H4 (cell line): Measurements from ENCODE around the gene LRRC32. TPM values are rescaled to one million over a fixed set of nuclear protein-coding genes. Genes with fewer than 3 reads are reported as not detected.
"Not testable (repeated sequence)": the region's sequence is repeated elsewhere in the genome, so short reads cannot be mapped to it uniquely, and the experiment has no call there.

Experiments used
- DNase-seq: peaks from one replicate; pipeline ENCODE4 v3.0.0-alpha.2; 2015; ENCODE audit warnings: low spot score
- total RNA-seq: library from RNA; depleted of rRNA; stranded (reverse); fragments of >200 nt; shearing (Covaris generic); gene quantifications from 2 replicates; pipeline ENCODE4 v1.2.3, GENCODE V29; 2014; rRNA removed

The LRRC32 gene
- total RNA-seq, 1 experiment from 2014 or later, result 0.04 TPM

DNA sequence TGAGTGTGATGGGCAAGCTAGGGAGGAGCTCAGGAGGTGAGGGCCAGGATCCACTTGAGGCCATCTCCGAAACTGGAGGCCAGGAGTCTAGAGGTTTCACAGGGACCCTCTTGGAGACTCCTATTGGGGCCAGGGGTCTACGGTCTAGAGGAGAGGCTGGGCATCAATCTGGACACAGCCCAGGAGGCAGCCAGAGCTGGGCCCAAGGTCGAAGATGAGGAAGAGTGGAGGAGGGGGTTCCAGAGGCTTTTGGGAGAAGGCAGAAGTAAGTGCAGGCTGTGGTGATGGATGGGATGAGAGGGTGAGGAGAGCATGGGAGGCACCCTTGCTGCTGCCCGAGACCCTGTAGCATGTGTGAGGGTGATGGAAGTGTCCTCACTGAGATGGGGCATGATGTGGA, 56.6 kb downstream of the LRRC32 start:
- no peak for DNase-seq

DNA sequence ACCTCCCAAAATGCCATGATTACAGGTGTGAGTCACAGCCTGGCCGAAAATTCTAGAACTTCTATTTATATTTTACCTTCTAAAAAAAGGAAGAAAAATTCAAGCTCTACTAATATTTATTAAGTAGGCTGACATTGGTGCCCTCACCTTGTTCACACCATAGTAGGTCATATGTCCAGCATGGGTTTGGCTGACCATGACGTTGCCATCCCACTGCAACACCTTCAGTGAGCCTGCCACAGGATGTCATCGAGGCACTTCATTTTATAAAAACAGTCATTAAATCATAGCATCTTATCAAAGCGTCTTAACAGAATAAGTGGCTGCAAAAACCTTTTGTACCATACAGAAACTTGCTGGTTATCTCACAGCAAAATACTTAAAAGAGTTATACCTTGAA, 58.3 kb downstream of the LRRC32 start:
- no peak for DNase-seq

DNA sequence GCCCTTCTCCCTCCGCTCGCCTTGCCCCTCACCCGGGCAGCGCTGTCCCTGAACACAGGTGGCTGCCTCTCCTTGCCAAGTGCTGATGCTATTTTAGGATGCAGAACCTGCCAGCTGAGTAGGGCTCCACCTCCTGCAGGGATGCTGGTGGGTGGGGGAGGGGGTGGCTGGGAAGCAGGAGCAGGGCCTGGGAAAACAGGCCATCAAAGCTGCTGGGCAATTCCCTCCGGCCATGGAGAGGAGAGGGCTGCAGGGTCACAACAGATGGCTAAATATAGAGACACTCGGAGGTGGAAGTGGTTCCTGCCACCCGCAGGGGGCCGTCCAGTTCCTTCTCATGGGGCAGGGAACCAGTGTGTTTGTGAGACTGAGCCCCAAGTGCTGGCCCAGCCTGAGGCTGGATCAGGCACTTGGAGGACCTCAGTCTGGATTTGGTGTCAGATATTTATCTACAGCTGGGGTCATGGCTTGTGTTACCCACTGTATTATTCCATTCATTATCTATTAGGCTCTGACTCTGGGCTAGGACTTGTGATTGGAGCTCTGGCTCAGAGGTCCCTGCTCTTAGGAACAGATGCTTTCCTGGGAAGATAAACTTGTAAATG, 59.6 kb downstream of the LRRC32 start:
- no peak for DNase-seq

DNA sequence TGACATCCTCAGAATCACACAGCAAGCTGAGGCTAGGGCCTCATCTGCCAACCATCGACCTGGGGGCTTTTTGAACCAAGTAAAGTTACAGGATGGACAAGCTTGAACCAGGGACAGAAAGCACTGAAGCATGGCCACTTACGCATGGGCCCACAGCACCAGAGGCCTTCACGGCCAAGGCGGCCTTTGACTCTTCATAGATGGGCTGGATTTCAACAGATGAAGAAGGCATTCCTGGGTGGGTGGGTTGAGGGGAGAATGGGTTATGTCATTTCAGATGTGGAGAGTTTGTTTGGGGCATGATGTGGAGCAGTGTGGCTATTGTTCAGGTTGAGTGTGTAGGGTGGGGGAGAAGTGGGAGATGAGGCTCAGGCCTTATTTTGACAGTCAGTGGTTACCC, 60.2 kb downstream of the LRRC32 start:
- DNase-seq, result no peak

DNA sequence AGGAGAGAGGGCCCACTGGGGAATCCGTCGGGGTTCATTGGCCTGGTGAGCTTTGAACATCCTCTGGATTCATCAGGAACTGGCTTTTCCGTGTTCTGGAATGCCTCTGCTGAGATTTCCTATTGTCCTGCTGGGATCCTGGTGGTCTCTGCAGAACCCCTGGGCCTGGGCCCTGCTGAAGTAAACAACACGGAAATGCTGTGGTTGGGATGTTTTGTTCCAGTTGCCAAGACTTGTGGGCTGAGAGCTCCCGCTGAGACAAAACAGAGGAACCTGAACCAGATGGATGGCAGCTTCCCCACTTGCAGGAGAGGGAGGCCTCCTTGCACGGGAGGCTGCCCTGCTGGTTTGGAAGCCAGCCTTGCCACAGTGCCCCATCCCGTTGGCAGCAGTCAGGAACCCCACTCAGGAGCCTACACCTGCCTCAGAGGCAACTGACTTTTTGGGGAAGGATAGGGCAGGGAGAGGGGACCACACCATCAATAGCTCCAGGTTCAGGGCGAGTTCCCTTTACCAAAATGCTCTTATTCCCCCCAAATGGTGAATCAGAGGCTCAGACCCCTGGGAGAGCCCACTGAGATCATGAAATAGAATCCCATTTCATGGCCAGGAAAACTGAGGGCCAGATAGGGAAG, 60.7 kb downstream of the LRRC32 start:
- no peak for DNase-seq

DNA sequence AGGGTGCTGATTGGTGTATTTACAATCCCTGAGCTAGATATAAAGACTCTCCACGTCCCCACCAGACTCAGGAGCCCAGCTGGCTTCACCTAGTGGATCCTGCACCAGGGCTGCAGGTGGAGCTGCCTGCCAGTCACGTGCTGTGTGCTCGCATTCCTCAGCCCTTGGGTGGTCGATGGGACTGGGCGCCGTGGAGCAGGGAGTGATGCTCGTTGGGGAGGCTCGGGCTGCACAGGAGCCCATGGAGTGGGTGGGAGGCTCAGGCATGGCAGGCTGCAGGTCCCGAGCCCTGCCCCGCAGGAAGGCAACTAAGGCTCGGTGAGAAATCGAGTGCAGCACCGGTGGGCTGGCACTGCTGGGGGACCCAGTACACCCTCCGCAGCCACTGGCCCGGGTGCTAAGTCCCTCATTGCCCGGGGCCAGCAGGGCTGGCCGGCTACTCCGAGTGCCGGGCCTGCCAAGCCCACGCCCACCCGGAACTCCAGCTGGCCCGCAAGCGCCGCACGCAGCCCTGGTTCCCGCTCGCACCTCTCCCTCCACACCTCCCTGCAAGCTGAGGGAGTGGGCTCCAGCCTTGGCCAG, 61.6 kb downstream of the LRRC32 start:
- DNase-seq, result not testable (repeated sequence)

DNA sequence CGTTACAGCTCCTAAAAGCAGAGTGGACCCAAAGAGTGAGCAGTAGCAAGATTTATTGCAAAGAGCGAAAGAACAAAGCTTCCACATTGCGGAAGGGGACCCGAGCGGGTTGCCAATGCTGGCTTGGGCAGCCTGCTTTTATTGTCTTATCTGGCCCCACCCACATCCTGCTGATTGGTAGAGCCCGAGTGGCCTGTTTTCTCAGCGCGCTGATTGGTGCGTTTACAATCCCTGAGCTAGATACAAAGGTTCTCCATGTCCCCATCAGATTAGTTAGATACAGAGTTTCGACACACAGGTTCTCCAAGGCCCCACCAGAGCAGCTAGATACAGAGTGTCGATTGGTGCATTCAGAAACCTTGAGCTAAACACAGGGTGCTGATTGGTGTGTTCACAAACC, 62.3 kb downstream of the LRRC32 start:
- not testable (repeated sequence) for DNase-seq

Other genes with a start within 250 kb of the LRRC32 start
- 20.4 and 44.2 TPM in 2 replicates for gene EMSY, start 225.7 kb downstream of the LRRC32 start, total RNA-seq
- 64.5 and 67.1 TPM in 2 replicates for gene TSKU, start 112.6 kb upstream of the LRRC32 start, total RNA-seq
- gene ACER3, start 190.2 kb upstream of the LRRC32 start, total RNA-seq, result 19.7 and 22.9 TPM in 2 replicates